OCI-LY7 (cell line): Measurements from ENCODE around the gene COL23A1.
"Not testable (repeated sequence)": the region's sequence is repeated elsewhere in the genome, so short reads cannot be mapped to it uniquely, and the experiment has no call there.

Source experiments
- CTCF ChIP-seq: fragments of 200-600 bp; sonication (generic); conservative IDR thresholded peaks from 2 replicates; pipeline ENCODE4 v1.5.1; 2014; ENCODE audit warnings: mild to moderate bottlenecking, antibody characterized with exemption, low read length, moderate library complexity, mixed read lengths
- EZH2phosphoT487 ChIP-seq: fragments of 200-600 bp; sonication (generic); IDR thresholded peaks from 2 replicates; pipeline ENCODE4 v1.6.1; 2018; ENCODE audit warnings: low read depth, borderline replicate concordance, mild to moderate bottlenecking, mixed run types, antibody characterized with exemption, low read length, moderate library complexity, mixed read lengths

- not testable (repeated sequence) for TF ChIP-seq CTCF, EZH2phosphoT487
Observed at GRCh38 chr5:178253632-178254031, 336.6 kb downstream of the COL23A1 start.
